GM19025 (cell line): Measurements from ENCODE around the gene C9.
"Not testable (repeated sequence)": the region's sequence is repeated elsewhere in the genome, so short reads cannot be mapped to it uniquely, and the experiment has no call there.

Source experiments
- ATAC-seq: cut with Tn5 transposase; IDR thresholded peaks from one replicate; pipeline ENCODE4 v1.9.1; 2021; ENCODE audit warnings: mild to moderate bottlenecking, low read depth, moderate library complexity; ENCODE audit not compliant: unreplicated experiment

Gene C9

DNA sequence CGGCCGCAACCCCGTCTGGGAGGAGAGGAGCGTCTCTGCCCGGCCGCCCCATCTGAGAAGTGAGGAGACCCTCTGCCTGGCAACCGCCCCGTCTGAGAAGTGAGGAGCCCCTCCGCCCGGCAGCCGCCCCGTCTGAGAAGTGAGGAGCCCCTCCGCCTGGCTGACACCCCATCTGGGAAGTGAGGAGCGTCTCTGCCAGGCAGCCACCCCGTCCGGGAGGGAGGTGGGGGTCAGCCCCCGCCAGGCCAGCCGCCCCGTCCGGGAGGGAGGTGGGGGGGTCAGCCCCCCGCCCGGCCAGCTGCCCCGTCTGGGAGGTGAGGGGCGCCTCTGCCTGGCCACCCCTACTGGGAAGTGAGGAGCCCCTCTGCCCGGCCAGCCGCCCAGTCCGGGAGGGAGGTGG is 30.0 kb downstream of the C9 start:
- ATAC-seq = not testable (repeated sequence)

GRCh38 chr5:39333104-39333503 is 31.2 kb downstream of the C9 start:
- no peak for ATAC-seq

- ATAC-seq = no peak
These were observed 32.4 kb downstream of the C9 start for GRCh38 chr5:39331861-39332381.

DNA sequence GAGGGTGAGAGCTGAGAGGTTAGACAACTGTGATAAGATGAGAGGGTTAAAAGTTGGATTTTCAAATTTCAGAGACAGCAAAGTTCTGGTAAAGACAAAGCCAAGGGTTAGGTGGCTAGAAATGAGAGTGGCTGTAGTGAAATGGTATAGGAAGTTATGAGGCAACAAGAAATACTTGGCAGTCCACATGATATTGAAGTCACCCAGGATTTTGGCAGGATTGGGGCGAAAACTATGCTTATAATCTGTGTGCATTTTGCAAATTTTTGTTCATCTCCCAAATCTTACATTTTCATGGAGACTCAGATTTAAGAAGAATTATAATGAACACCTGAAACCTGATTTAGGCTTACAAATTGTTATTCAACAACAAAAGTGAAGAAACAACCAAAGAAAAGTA is 35.6 kb downstream of the C9 start:
- ATAC-seq = no peak

GRCh38 chr5:39323542-39323941 is 40.8 kb downstream of the C9 start:
- no peak for ATAC-seq

- no peak for ATAC-seq
These were observed 44.9 kb downstream of the C9 start for GRCh38 chr5:39319395-39319794.

GRCh38 chr5:39316464-39316863 is 47.8 kb downstream of the C9 start:
- ATAC-seq = not testable (repeated sequence)

DNA sequence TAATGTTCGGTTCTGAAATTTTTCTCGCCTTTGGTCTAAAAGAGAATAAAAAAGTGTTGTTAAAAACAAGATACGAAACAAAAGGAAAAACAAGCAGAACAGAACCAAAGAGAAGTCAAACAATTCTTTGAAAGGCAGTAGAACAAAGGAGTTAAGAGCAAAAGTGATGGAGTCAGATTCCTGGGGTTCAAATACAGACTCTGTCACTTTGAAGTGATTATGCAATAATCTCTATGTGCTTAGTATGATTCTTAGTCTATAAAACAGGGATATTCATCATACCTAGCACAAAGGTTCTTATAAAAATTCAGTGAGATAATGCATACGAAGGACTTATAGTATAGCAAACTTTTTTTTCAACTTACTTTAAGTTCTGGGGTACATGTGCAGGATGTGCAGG is 48.3 kb downstream of the C9 start:
- no peak for ATAC-seq

- ATAC-seq = no peak
These were observed 49.7 kb downstream of the C9 start for GRCh38 chr5:39314591-39314990.

DNA sequence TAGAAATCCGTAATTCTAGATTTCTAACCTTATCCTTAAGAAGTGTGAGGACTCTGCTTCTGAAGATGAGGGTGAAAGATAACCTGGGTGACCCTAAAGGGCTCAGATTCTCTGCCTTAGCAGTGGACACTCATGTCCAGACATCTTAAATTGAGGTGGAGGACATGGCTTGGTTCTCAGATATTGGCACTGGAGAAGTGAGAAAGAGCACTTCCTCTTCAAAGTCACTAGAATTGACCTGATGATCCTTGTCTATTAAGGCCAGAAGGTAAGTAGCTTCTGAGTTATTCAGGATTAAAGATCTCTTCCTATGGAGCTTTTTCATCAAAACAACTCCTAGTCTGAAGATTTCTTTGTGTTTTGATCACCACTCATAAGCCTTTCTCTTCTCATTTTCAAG is 54.8 kb downstream of the C9 start:
- ATAC-seq = no peak

GRCh38 chr5:39302472-39302871 is 61.8 kb downstream of the C9 start:
- ATAC-seq = no peak

- no peak for ATAC-seq
These were observed 62.9 kb downstream of the C9 start for GRCh38 chr5:39301406-39301805.

GRCh38 chr5:39299962-39300361 is 64.3 kb downstream of the C9 start:
- no peak for ATAC-seq

DNA sequence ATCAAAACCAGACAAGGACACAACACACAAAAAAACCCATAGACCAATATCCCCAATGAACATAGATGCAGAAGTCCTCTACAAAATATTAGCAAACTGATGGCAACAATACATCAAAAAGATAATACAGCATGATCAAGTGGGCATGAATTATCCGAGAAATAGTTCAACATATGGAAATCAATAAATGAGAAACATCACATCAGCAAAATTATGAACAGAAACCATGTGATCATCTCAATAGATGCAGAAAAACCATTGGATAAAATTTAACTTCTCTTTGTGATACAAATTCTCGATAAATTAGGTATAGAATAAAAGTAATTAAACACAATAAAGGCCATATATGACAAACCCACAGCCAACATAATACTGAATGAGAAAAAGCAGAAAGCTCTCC is 69.6 kb downstream of the C9 start:
- ATAC-seq = no peak

GRCh38 chr5:39284552-39284951 is 79.7 kb downstream of the C9 start:
- no peak for ATAC-seq

DNA sequence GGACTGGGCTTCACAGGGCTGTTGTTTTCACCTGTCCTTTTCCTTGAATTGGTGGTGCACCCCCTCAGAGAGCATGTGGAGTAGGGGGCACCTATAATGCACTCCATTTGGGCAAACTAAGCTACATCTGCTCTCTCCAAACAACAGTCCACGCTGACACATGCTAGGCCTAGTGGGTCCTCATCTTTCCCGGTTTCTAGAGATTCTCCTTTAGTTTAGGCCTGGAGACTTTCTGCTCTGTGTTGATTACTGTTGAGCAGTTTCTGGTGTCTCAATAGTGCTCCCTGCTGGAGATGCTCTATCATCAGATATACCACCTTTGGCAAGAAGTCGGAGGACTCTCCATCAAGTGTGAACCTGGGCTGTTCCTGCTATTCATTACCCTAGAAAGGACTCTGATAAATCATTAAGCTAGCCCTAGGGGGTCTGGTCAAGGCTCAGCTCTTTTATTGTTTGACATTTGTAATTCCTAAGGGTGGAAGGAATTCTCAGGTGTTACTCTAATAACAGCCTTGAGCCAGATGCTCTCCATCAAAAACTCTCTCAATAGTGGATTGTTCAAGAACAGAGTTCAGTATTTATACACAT is 81.0 kb downstream of the C9 start:
- ATAC-seq = peak; percentile 85

- no peak for ATAC-seq
These were observed 81.7 kb downstream of the C9 start for GRCh38 chr5:39282561-39282960.

DNA sequence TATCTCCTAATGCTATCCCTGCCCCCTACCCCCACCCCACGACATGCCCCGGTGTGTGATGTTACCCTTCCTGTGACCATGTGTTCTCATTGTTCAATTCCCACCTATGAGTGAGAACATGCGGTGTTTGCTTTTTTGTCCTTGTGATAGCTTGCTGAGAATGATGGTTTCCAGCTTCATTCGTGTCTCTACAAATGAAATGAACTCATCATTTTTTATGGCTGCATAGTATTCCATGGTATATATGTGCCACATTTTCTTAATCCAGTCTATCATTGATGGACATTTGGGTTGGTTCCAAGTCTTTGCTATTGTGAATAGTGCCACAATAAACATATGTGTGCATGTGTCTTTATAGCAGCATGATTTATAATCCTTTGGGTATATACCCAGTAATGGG is 88.4 kb downstream of the C9 start:
- not testable (repeated sequence) for ATAC-seq

GRCh38 chr5:39274398-39275085 is 89.8 kb downstream of the C9 start:
- peak; percentile 78 for ATAC-seq

DNA sequence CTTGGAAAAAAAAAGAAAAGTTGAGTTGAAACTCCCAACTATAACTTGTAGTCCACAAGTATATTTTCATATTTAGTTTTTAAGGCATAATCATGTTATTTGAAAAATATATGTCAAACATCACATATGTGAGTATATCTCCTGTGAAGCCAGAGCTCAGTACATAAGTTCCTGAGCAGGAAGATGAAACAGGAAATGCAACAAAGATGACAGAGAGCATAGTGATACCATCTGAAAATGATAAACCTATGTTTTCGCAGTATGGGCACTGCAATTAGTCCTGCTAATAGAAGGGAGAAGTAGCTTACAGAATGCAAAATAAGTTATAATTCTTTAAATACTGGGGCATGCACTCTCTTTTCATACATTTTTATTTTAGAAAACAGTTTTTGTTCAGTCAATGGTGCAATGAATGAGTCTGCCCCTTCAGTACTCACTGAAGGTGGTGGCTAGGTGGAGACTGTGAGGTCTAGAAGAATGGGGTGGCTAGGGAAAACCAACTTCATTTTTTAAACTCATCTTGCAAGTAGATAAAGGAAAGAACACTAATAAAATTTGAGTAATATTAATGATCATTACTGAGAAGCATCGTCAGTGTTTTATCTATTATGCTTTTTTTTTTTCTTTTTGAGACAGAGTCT is 90.9 kb downstream of the C9 start:
- ATAC-seq = no peak

- not testable (repeated sequence) for ATAC-seq
These were observed 91.4 kb downstream of the C9 start for GRCh38 chr5:39272869-39273231.
